ENCODE measurements around the gene GCLC.
"Not testable (repeated sequence)": the region's sequence is repeated elsewhere in the genome, so short reads cannot be mapped to it uniquely, and the experiment has no call there.

GCLC gene

GRCh38 chr6:53481323-53481722 is 63.6 kb downstream of the GCLC start:
- H3K4me1 ChIP-seq = peaks cover 0 to 6% (median 0%) of the 10 kb centered on the region in 10 experiments; a peak in 3 of 20 replicates
- no peak overlapping the region for H3K27ac ChIP-seq
- no peak overlapping the region for H3K4me3 ChIP-seq
- no peaks in the 10 kb centered on the region for H4K20me1 ChIP-seq
- H3K36me3 ChIP-seq = no peaks in the 10 kb centered on the region
- no peak overlapping the region for H3K9ac ChIP-seq
- no peak for TF ChIP-seq Cebpa-rat (IDR thresholded peaks at IDR 0.05)
- H3K9me3 ChIP-seq (replicated peaks in 1 of 11) = no peaks in the 10 kb centered on the region
- no peaks in the 10 kb centered on the region for H3K27me3 ChIP-seq
- no peak overlapping the region for H3K4me2 ChIP-seq

- H3K9me3 ChIP-seq (replicated peaks in 1 of 11); H3K27me3 ChIP-seq; H3K9ac ChIP-seq; H3K4me1 ChIP-seq; H3K4me3 ChIP-seq; H4K20me1 ChIP-seq; H3K4me2 ChIP-seq; H3K27ac ChIP-seq; H3K36me3 ChIP-seq: not testable (repeated sequence)
Measured at GRCh38 chr6:53480774-53481173, 64.1 kb downstream of the GCLC start.

GRCh38 chr6:53479871-53480270 is 65.0 kb downstream of the GCLC start:
- Histone ChIP-seq H3K4me3 (no peak overlapping the region), H3K27me3 (no peaks in the 10 kb centered on the region), H3K27ac (no peak overlapping the region), H3K4me2 (no peak overlapping the region), H3K9ac (no peak overlapping the region), H3K4me1 (peaks cover 0 to 6% (median 0%) of the 10 kb centered on the region in 10 experiments; a peak in 3 of 20 replicates), H3K36me3 (no peaks in the 10 kb centered on the region), H3K9me3 (replicated peaks in 1 of 11) (no peaks in the 10 kb centered on the region), H4K20me1 (no peaks in the 10 kb centered on the region)
- TF ChIP-seq Cebpa-rat (IDR thresholded peaks at IDR 0.05) = no peak

- no peaks in the 10 kb centered on the region for H3K4me1 ChIP-seq
- H4K20me1 ChIP-seq = no peaks in the 10 kb centered on the region; a peak in 1 of 22 replicates
- H3K4me2 ChIP-seq = no peak overlapping the region
- no peak overlapping the region for H3K27ac ChIP-seq
- no peaks in the 10 kb centered on the region for H3K27me3 ChIP-seq
- H3K9me3 ChIP-seq (replicated peaks in 1 of 11) = no peaks in the 10 kb centered on the region
- H3K36me3 ChIP-seq = no peaks in the 10 kb centered on the region
- no peak overlapping the region for H3K4me3 ChIP-seq
- H3K9ac ChIP-seq = no peak overlapping the region
- no peak for TF ChIP-seq Cebpa-rat (IDR thresholded peaks at IDR 0.05)
Measured at GRCh38 chr6:53476964-53477363, 67.9 kb downstream of the GCLC start.

DNA sequence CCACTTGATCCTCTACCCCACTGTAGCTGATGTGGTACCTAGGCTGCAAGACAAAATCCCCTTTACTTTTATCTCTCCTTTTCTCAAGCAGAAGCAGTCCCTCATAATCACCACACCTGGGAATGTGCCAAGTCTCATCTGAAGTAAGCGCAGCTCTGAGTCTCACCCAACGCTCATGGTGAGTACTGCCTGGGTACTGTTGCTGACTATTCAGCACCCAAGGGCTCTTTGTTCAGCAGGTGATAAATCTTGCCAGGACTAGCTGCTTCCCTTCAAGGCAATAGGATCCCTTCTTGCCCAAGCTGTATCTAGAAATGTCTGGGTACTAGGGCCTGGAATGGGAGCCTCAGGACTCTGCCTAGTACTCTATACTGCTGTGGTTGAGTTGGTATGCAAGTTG is 70.9 kb downstream of the GCLC start:
- no peaks in the 10 kb centered on the region for H3K9me3 ChIP-seq (replicated peaks in 1 of 11)
- no peak overlapping the region for H3K4me2 ChIP-seq
- no peaks in the 10 kb centered on the region for H3K4me1 ChIP-seq
- no peak overlapping the region for H3K27ac ChIP-seq
- H3K9ac ChIP-seq = no peak overlapping the region
- no peak for TF ChIP-seq Cebpa-rat (IDR thresholded peaks at IDR 0.05)
- H4K20me1 ChIP-seq = no peaks in the 10 kb centered on the region; a peak in 1 of 22 replicates
- no peak overlapping the region for H3K4me3 ChIP-seq
- no peaks in the 10 kb centered on the region for H3K36me3 ChIP-seq
- H3K27me3 ChIP-seq = no peaks in the 10 kb centered on the region

- Histone ChIP-seq H3K27ac (no peak overlapping the region), H3K4me1 (no peaks in the 10 kb centered on the region), H4K20me1 (no peaks in the 10 kb centered on the region; a peak in 1 of 22 replicates), H3K36me3 (no peaks in the 10 kb centered on the region), H3K9me3 (replicated peaks in 1 of 11) (no peaks in the 10 kb centered on the region), H3K9ac (no peak overlapping the region), H3K4me2 (no peak overlapping the region), H3K27me3 (no peaks in the 10 kb centered on the region), H3K4me3 (no peak overlapping the region)
- no peak for TF ChIP-seq Cebpa-rat (IDR thresholded peaks at IDR 0.05)
Measured at GRCh38 chr6:53469163-53469562, 75.7 kb downstream of the GCLC start.

DNA sequence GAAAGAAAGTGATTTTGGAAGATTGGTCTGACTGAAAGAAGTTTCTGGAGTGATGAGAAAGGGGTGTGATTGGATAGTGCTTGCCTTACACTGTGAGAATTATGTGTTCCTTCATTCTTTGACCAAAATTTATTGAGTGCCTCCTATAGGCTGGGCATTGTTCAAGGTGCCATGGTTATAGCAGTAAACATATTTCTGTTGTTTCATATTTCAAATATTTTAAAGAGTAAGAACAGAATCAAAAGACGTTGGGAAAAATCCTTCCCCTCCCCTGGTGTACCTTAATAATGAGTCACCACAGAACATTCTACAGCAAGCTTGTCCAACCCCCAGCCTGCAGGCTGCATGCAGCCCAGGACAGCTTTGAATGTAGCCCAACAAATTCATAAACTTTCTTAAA is 78.6 kb downstream of the GCLC start:
- H3K4me2 ChIP-seq = no peak overlapping the region
- no peak overlapping the region for H3K27ac ChIP-seq

DNA sequence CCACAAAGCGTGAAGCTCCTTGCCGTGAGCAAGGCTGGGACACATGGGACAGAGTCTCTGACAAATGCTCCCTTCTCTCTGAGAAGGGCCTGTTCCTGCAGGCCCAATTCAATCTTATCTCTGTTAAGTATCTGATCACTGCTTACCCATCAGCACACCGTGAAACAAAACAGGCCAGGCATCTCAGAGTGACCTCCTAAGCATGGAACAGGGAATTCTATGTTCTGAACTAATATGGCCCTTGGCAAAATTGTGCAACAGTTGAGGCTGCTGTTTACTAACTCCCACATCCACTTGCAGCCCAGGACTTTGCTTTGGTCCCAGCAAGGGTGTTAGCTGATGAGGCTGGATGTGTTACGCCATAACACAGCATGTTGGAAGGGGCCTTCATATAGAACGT is 79.2 kb downstream of the GCLC start:
- no peaks in the 10 kb centered on the region for H3K36me3 ChIP-seq
- H4K20me1 ChIP-seq = no peaks in the 10 kb centered on the region
- H3K4me2 ChIP-seq = no peak overlapping the region
- H3K27me3 ChIP-seq = no peaks in the 10 kb centered on the region
- H3K4me1 ChIP-seq = peaks cover 0 to 17% (median 6%) of the 10 kb centered on the region in 10 experiments; a peak in 10 of 20 replicates
- H3K9ac ChIP-seq = no peak overlapping the region
- H3K9me3 ChIP-seq (replicated peaks in 1 of 11) = no peaks in the 10 kb centered on the region
- H3K27ac ChIP-seq = no peak overlapping the region
- H3K4me3 ChIP-seq = no peak overlapping the region
- TF ChIP-seq Cebpa-rat (IDR thresholded peaks at IDR 0.05) = peak in 1 of 11 experiments; percentile 52; a peak in 1 of 22 replicates

More for the DNA sequence above, 78.6 kb downstream of the GCLC start:
- H3K9ac ChIP-seq = no peak overlapping the region
- no peak overlapping the region for H3K4me3 ChIP-seq
- no peaks in the 10 kb centered on the region for H3K9me3 ChIP-seq (replicated peaks in 1 of 11)
- H3K36me3 ChIP-seq = no peaks in the 10 kb centered on the region
- H3K27me3 ChIP-seq = no peaks in the 10 kb centered on the region
- no peak for TF ChIP-seq Cebpa-rat (IDR thresholded peaks at IDR 0.05)
- H4K20me1 ChIP-seq = no peaks in the 10 kb centered on the region
- peaks cover 0 to 11% (median 2%) of the 10 kb centered on the region in 10 experiments; a peak in 9 of 20 replicates for H3K4me1 ChIP-seq

- Histone ChIP-seq H3K4me1 (peaks cover 0 to 20% (median 6%) of the 10 kb centered on the region in 10 experiments; a peak in 10 of 20 replicates), H3K4me3 (no peak overlapping the region), H3K36me3 (no peaks in the 10 kb centered on the region), H3K4me2 (no peak overlapping the region), H3K27me3 (no peaks in the 10 kb centered on the region), H3K9ac (no peak overlapping the region), H3K27ac (no peak overlapping the region), H4K20me1 (no peaks in the 10 kb centered on the region), H3K9me3 (replicated peaks in 1 of 11) (no peaks in the 10 kb centered on the region)
- TF ChIP-seq Cebpa-rat (IDR thresholded peaks at IDR 0.05) = no peak
Measured at GRCh38 chr6:53464927-53465460, 79.9 kb downstream of the GCLC start.

DNA sequence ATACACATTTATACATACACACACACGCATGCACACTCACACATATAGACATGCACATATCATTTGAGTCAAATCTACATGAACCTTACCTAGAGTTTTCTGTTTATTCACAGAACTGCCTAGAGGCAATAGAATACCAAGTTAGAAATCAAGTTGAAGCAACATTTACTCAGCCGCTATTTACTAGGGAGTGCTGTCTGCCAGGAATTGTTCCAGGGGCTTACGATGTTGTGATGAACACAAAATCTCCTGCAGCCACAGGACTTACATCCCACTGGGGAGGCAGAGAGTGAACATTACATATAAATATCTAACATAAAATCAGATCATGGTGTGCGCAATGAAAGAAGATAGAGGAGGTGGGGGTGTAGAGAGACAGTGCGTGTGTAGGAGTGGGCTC is 80.4 kb downstream of the GCLC start:
- Histone ChIP-seq H3K9ac (no peak overlapping the region), H4K20me1 (no peaks in the 10 kb centered on the region), H3K4me3 (no peak overlapping the region), H3K36me3 (no peaks in the 10 kb centered on the region), H3K4me2 (no peak overlapping the region), H3K27me3 (no peaks in the 10 kb centered on the region), H3K27ac (no peak overlapping the region), H3K4me1 (peaks cover 0 to 20% (median 6%) of the 10 kb centered on the region in 10 experiments; a peak in 10 of 20 replicates), H3K9me3 (replicated peaks in 1 of 11) (no peaks in the 10 kb centered on the region)
- no peak for TF ChIP-seq Cebpa-rat (IDR thresholded peaks at IDR 0.05)

Measured in BLaER1 treated with 17β-estradiol and CSF1 and Interleukin-3, amounts not matched to agents 10 nM and 100 nM (cell line).